HG02678 (cell line): ENCODE results near the gene RCOR2.
"Not testable (repeated sequence)": the region's sequence is repeated elsewhere in the genome, so short reads cannot be mapped to it uniquely, and the experiment has no call there.

ENCODE experiments used
- ATAC-seq: cut with Tn5 transposase; IDR thresholded peaks from one replicate; pipeline ENCODE4 v1.9.1; 2021; ENCODE audit warnings: mild to moderate bottlenecking, moderate library complexity; ENCODE audit not compliant: unreplicated experiment

The RCOR2 gene

GRCh38 chr11:63916837-63917691 is at the start of gene RCOR2:
TSS of gene RCOR2 (minus strand) at chr11:63917164. CDS start at chr11:63916456, 708 bp downstream.
- ATAC-seq: peak; percentile 62

GRCh38 chr11:63966444-63966843 is 49.5 kb upstream of the RCOR2 start:
- no peak for ATAC-seq

GRCh38 chr11:63963895-63964294 is 46.9 kb upstream of the RCOR2 start:
- ATAC-seq: not testable (repeated sequence)

GRCh38 chr11:63961608-63962412 is 44.8 kb upstream of the RCOR2 start:
- ATAC-seq: no peak

GRCh38 chr11:63958008-63958407 is 41.0 kb upstream of the RCOR2 start:
- ATAC-seq: no peak

- ATAC-seq: no peak
These were observed 35.6 kb upstream of the RCOR2 start for GRCh38 chr11:63952570-63952969.

- ATAC-seq: no peak
These were observed 35.0 kb upstream of the RCOR2 start for GRCh38 chr11:63951779-63952536.

- no peak for ATAC-seq
These were observed 28.7 kb upstream of the RCOR2 start for GRCh38 chr11:63945477-63946163.

- no peak for ATAC-seq
These were observed 28.0 kb upstream of the RCOR2 start for GRCh38 chr11:63944987-63945386.

- ATAC-seq: no peak
These were observed 25.8 kb upstream of the RCOR2 start for GRCh38 chr11:63942803-63943202.

- ATAC-seq: no peak
These were observed 24.9 kb upstream of the RCOR2 start for GRCh38 chr11:63941901-63942300.

GRCh38 chr11:63940786-63941185 is 23.8 kb upstream of the RCOR2 start:
- no peak for ATAC-seq

- no peak for ATAC-seq
These were observed 22.5 kb upstream of the RCOR2 start for GRCh38 chr11:63939397-63939891.

GRCh38 chr11:63938479-63939396 is 21.8 kb upstream of the RCOR2 start, which contains the start of gene NAA40:
TSS of gene NAA40 (plus strand) at chr11:63939002. CDS start at chr11:63939097, 95 bp downstream.
- ATAC-seq: peak; percentile 94

GRCh38 chr11:63937713-63938478 is 20.9 kb upstream of the RCOR2 start:
- ATAC-seq: peak; percentile 7

- ATAC-seq: no peak
These were observed 16.5 kb upstream of the RCOR2 start for GRCh38 chr11:63933459-63933858.

GRCh38 chr11:63931876-63932275 is 14.9 kb upstream of the RCOR2 start:
- ATAC-seq: no peak

GRCh38 chr11:63931045-63931444 is 14.1 kb upstream of the RCOR2 start:
- no peak for ATAC-seq
